HL-60 (cell line): ENCODE results near the gene C6.
"Not testable (repeated sequence)": the region's sequence is repeated elsewhere in the genome, so short reads cannot be mapped to it uniquely, and the experiment has no call there.

Experiments used
- CTCF ChIP-seq: IDR thresholded peaks from one replicate; pipeline ENCODE4 v1.5.1; 2011; ENCODE audit warnings: low read length, control low read depth, inconsistent platforms; ENCODE audit not compliant: insufficient read depth
- GABPA ChIP-seq: IDR thresholded peaks from 2 replicates; pipeline ENCODE4 v1.6.1; 2012; ENCODE audit warnings: low read depth
- POLR2AphosphoS5 ChIP-seq: IDR thresholded peaks from 2 replicates; pipeline ENCODE4 v1.6.1; 2012; ENCODE audit warnings: low read depth
- REST ChIP-seq: IDR thresholded peaks from 2 replicates; pipeline ENCODE4 v1.6.1; 2012; ENCODE audit warnings: low read depth; ENCODE audit not compliant: insufficient replicate concordance
- SPI1 ChIP-seq: IDR thresholded peaks from 2 replicates; pipeline ENCODE4 v1.6.1; 2012; ENCODE audit warnings: low read depth, mild to moderate bottlenecking, borderline replicate concordance

DNA sequence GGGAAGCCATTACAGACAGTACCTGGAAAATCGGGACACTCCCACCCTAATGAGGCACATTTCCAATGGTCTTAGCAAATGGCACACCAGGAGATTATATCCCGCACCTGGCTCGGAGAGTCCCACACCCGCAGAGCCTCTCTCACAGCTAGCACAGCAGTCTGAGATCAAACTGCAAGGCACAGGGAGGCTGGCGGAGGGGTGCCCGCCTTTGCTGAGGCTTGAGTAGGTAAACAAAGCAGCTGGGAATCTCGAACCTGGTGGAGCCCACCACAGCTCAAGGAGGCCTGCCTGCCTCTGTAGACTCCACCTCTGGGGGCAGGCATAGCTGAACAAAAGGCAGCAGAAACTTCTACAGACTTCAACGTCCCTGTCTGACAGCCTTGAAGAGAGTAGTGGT is 7.9 kb downstream of the C6 start:
- TF ChIP-seq CTCF, POLR2AphosphoS5, GABPA, REST, SPI1: not testable (repeated sequence)
